Liver (tissue), 9 donors: ENCODE data around the gene TRAK1. TPM values are rescaled to one million over a fixed set of nuclear protein-coding genes. Genes with fewer than 3 reads are reported as not detected.

Experiments used
- DNase-seq: peaks from one replicate; pipeline ENCODE4 v3.0.0-alpha.2; 2017; ENCODE audit warnings: low spot score
- H3K27ac ChIP-seq, 2 donors: one replicate each; pipeline ENCODE4 v1.7.0; 2013; ENCODE audit warnings: inconsistent platforms in 2 of 2, low read length in 2 of 2, control low read depth in 1 of 2, low read depth in 1 of 2, mild to moderate bottlenecking in 1 of 2
- H3K27me3 ChIP-seq, 4 donors: one replicate each; pipeline versions ENCODE4 v1.6.1 to v1.7.0; 2013; ENCODE audit warnings: low read length in 3 of 4, inconsistent platforms in 1 of 4, mild to moderate bottlenecking in 1 of 4, moderate library complexity in 1 of 4; ENCODE audit not compliant: control insufficient read depth in 4 of 4, insufficient read depth in 4 of 4
- H3K36me3 ChIP-seq, 4 donors: one replicate each; pipeline versions ENCODE4 v1.6.1 to v1.7.0; 2013; ENCODE audit warnings: low read length in 3 of 4, mild to moderate bottlenecking in 3 of 4, low read depth in 1 of 4, moderate library complexity in 1 of 4; ENCODE audit not compliant: control insufficient read depth in 4 of 4, insufficient read depth in 3 of 4
- H3K4me1 ChIP-seq, 4 donors: one replicate each; pipeline versions ENCODE4 v1.6.1 to v1.7.0; 2013; ENCODE audit warnings: low read length in 3 of 4, mild to moderate bottlenecking in 3 of 4, moderate library complexity in 1 of 4; ENCODE audit not compliant: control insufficient read depth in 4 of 4, insufficient read depth in 4 of 4
- H3K4me3 ChIP-seq, 3 donors: one replicate each; pipeline versions ENCODE4 v1.6.1 to v1.7.0; 2013; ENCODE audit warnings: low read length in 3 of 3, control low read depth in 1 of 3, low read depth in 1 of 3, mild to moderate bottlenecking in 1 of 3
- H3K9ac ChIP-seq, 2 donors: one replicate each; pipeline ENCODE4 v1.7.0; 2013; ENCODE audit warnings: low read length in 2 of 2, mild to moderate bottlenecking in 2 of 2, moderate library complexity in 2 of 2, control low read depth in 1 of 2, low read depth in 1 of 2
- H3K9me3 ChIP-seq, 4 donors: one replicate each; pipeline versions ENCODE4 v1.6.1 to v1.7.0; 2013; ENCODE audit warnings: low read length in 3 of 4; ENCODE audit not compliant: control insufficient read depth in 4 of 4
- FOXA1 ChIP-seq: IDR thresholded peaks from 2 replicates; pipeline ENCODE4 v1.6.1; 2016; ENCODE audit warnings: antibody characterized with exemption
- FOXA2 ChIP-seq: IDR thresholded peaks from 2 replicates; pipeline ENCODE4 v1.6.1; 2016; ENCODE audit warnings: antibody characterized with exemption
- GABPA ChIP-seq, 2 donors: IDR thresholded peaks in 1 of 2; conservative IDR thresholded peaks in 1 of 2; 2 replicates each; pipeline ENCODE4 v1.6.1; 2016; ENCODE audit warnings: antibody characterized with exemption in 2 of 2, mild to moderate bottlenecking in 1 of 2, moderate library complexity in 1 of 2
- HNF4A ChIP-seq, 2 donors: conservative IDR thresholded peaks; 2 replicates each; pipeline ENCODE4 v1.6.1; 2016; ENCODE audit warnings: antibody characterized with exemption in 2 of 2, mild to moderate bottlenecking in 2 of 2
- HNF4G ChIP-seq: IDR thresholded peaks from 2 replicates; pipeline ENCODE4 v1.6.1; 2016; ENCODE audit warnings: antibody characterized with exemption
- JUND ChIP-seq, 2 donors: IDR thresholded peaks; 2 replicates each; pipeline ENCODE4 v1.6.1; 2016; ENCODE audit warnings: antibody characterized with exemption in 2 of 2
- NR2F2 ChIP-seq: IDR thresholded peaks from 2 replicates; pipeline ENCODE4 v1.6.1; 2016; ENCODE audit warnings: antibody characterized with exemption
- RAD21 ChIP-seq, 2 donors: IDR thresholded peaks; 2 replicates each; pipeline ENCODE4 v1.6.1; 2016; ENCODE audit warnings: antibody characterized with exemption in 2 of 2, mild to moderate bottlenecking in 2 of 2
- RXRA ChIP-seq, 2 donors: IDR thresholded peaks; 2 replicates each; pipeline ENCODE4 v1.6.1; 2017 to 2018; ENCODE audit warnings: antibody characterized with exemption in 2 of 2, mild to moderate bottlenecking in 1 of 2
- SP1 ChIP-seq: IDR thresholded peaks from 2 replicates; pipeline ENCODE4 v1.6.1; 2018; ENCODE audit warnings: antibody characterized with exemption, mild to moderate bottlenecking
- TAF1 ChIP-seq: conservative IDR thresholded peaks from 2 replicates; pipeline ENCODE4 v1.6.1; 2016; ENCODE audit warnings: antibody characterized with exemption, mild to moderate bottlenecking
- YY1 ChIP-seq: IDR thresholded peaks from 2 replicates; pipeline ENCODE4 v1.6.1; 2016; ENCODE audit warnings: antibody characterized with exemption, mild to moderate bottlenecking
- WGBS: extraction: QIAGEN DNeasy Blood & Tissue Kit; methylation state at CpG from one replicate; pipeline ENCODE4 v1.1.7; 2013; 5-methylcytosine and 5-hydroxymethylcytosine counted together
- polyA plus RNA-seq, 2 donors: library from polyadenylated mRNA; stranded (reverse) in 1 of 2; unstranded in 1 of 2; fragments of 200-250 nt in 1 of 2; fragments of >200 nt in 1 of 2; fragmentation: Nextera tagmentation in 1 of 2; extraction: Ambion mirVana in 1 of 2; gene quantifications; one replicate each; pipeline versions ENCODE4 v1.2.1 to v1.2.3, GENCODE V29; 2013 to 2015
- total RNA-seq, 2 donors: library from RNA; depleted of rRNA; stranded (reverse); fragments of >200 nt; gene quantifications; one replicate each; pipeline ENCODE4 v1.2.3, GENCODE V29; 2014
- TF ChIP-seq, protein P1 (sequence below): fragments of 150-350 bp; IDR thresholded peaks from 2 replicates; pipeline ENCODE4 v1.5.1; 2017; ENCODE audit warnings: improper control_type of control experiment, low read depth, low read length; ENCODE audit not compliant: missing input control
- TF ChIP-seq, protein P2 (sequence below): IDR thresholded peaks from 2 replicates; pipeline ENCODE4 v1.6.1; 2016; ENCODE audit warnings: antibody characterized with exemption
- TF ChIP-seq, protein P3 (sequence below): IDR thresholded peaks from 2 replicates; pipeline ENCODE4 v1.6.1; 2016; ENCODE audit warnings: antibody characterized with exemption
- donor health status: healthy.
- donor health status: healthy.
- donor health status: healthy.
- donor health status: healthy.
- donor health status: healthy.

The TRAK1 gene
- total and polyA plus RNA-seq, 4 donors = 3.4 to 21.7 (median 8.6) TPM

DNA sequence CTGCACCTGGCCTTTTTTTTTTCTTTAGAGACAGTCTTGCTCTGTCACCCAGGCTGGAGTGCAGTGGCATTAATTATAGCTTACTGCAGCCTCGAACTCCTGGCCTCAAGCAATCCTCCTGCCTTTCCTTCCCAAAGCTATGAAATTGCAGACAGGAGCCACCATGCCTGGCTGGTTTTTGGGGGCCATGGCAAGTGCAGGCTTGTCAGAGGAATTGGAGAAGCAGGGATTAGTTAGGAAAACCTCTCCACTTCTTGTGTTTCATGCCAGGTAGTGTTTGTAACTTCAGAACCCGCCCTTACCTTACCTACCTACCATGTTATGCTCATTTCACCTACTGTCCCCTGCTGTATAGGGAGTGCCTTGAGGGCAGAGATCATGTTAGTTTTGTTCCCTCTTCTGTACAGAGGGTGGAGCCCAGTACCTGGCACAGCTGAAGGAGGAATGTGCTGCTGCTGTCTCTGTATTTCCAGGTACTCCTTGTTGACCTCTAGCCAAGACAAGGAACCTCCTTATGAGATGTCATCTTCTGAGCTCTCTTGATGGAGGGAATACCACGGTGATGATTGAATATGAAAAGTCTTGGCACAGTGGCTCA, 43.8 kb downstream of the TRAK1 start:
- DNase-seq = no peak
- Histone ChIP-seq H3K36me3 (no peaks in the 10 kb centered on the region), H3K27me3 (no peaks in the 10 kb centered on the region), H3K9me3 (no peaks in the 10 kb centered on the region), H3K4me1 (peaks cover 5 to 17% (median 9%) of the 10 kb centered on the region in 4 donors), H3K4me3 (no peak overlapping the region), H3K27ac (no peak overlapping the region), H3K9ac (no peak overlapping the region)
- WGBS = 73% methylated on average over 3 of the region's 3 CpGs
- TF ChIP-seq HNF4A (conservative IDR thresholded peaks at IDR 0.05) = peak; percentile 51 to 64
- peak; percentile 58 to 70 for TF ChIP-seq RXRA (IDR thresholded peaks at IDR 0.05)
- TF ChIP-seq, protein P1, sequence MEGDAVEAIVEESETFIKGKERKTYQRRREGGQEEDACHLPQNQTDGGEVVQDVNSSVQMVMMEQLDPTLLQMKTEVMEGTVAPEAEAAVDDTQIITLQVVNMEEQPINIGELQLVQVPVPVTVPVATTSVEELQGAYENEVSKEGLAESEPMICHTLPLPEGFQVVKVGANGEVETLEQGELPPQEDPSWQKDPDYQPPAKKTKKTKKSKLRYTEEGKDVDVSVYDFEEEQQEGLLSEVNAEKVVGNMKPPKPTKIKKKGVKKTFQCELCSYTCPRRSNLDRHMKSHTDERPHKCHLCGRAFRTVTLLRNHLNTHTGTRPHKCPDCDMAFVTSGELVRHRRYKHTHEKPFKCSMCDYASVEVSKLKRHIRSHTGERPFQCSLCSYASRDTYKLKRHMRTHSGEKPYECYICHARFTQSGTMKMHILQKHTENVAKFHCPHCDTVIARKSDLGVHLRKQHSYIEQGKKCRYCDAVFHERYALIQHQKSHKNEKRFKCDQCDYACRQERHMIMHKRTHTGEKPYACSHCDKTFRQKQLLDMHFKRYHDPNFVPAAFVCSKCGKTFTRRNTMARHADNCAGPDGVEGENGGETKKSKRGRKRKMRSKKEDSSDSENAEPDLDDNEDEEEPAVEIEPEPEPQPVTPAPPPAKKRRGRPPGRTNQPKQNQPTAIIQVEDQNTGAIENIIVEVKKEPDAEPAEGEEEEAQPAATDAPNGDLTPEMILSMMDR = no peak
- peak; percentile 18 for TF ChIP-seq SP1
- no peak for TF ChIP-seq TAF1
- TF ChIP-seq FOXA1 = no peak
- TF ChIP-seq, protein P2, sequence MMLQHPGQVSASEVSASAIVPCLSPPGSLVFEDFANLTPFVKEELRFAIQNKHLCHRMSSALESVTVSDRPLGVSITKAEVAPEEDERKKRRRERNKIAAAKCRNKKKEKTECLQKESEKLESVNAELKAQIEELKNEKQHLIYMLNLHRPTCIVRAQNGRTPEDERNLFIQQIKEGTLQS = no peak

DNA sequence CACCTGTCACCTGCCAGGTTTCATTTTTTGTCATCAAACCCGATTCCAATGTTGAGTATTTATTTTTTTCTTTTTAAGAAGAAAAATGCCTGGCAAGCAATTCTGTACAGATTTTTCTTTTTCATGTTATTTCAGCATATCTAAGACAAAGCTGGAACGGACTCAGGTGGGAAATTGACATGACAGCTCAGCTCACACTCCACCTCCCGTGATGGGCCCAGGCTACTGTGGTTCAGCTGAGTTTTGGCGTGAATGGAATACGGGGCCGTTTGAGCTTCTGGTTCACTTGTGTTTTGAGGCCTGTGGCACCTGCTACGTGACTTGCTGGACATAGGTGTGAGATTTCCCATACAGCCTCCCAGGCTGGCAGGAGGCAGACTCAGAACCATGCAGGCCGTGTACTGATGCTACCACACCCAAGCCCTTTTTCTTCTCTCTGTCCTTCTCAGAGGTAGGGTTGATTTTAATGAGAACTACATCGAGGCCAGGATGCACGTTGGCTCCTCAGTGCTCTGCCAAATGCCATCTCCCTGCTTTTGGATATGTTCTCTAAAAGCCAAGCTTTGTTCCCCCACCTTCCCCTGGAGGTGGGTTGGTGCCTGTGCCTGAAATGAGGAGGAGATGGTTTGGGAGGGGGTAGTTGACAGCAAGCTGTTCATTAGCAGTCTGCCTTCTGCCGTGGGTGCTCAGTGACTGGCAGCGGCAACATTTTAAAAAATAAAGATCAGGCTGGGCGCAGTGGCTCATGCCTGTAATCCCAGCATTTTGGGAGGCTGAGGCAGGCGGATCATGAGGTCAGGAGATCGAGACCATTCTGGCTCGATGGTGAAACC, 48.7 kb downstream of the TRAK1 start:
- Histone ChIP-seq H3K36me3 (no peaks in the 10 kb centered on the region), H3K9me3 (no peaks in the 10 kb centered on the region), H3K27me3 (no peaks in the 10 kb centered on the region), H3K27ac (no peak overlapping the region), H3K4me3 (no peak overlapping the region), H3K4me1 (peaks cover 0 to 3% (median 2%) of the 10 kb centered on the region in 4 donors), H3K9ac (no peak overlapping the region)
- DNase-seq = no peak
- TF ChIP-seq SP1 (no peak), YY1 (no peak), HNF4G (no peak), FOXA1 (no peak), GABPA (IDR thresholded peaks at IDR 0.05 in 1 of 2, conservative IDR thresholded peaks at IDR 0.05 in 1 of 2) (no peak), NR2F2 (no peak), TAF1 (no peak)
- TF ChIP-seq, protein P3, sequence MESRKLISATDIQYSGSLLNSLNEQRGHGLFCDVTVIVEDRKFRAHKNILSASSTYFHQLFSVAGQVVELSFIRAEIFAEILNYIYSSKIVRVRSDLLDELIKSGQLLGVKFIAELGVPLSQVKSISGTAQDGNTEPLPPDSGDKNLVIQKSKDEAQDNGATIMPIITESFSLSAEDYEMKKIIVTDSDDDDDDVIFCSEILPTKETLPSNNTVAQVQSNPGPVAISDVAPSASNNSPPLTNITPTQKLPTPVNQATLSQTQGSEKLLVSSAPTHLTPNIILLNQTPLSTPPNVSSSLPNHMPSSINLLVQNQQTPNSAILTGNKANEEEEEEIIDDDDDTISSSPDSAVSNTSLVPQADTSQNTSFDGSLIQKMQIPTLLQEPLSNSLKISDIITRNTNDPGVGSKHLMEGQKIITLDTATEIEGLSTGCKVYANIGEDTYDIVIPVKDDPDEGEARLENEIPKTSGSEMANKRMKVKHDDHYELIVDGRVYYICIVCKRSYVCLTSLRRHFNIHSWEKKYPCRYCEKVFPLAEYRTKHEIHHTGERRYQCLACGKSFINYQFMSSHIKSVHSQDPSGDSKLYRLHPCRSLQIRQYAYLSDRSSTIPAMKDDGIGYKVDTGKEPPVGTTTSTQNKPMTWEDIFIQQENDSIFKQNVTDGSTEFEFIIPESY = no peak
- WGBS = 96% methylated on average over 16 of the region's 16 CpGs

DNA sequence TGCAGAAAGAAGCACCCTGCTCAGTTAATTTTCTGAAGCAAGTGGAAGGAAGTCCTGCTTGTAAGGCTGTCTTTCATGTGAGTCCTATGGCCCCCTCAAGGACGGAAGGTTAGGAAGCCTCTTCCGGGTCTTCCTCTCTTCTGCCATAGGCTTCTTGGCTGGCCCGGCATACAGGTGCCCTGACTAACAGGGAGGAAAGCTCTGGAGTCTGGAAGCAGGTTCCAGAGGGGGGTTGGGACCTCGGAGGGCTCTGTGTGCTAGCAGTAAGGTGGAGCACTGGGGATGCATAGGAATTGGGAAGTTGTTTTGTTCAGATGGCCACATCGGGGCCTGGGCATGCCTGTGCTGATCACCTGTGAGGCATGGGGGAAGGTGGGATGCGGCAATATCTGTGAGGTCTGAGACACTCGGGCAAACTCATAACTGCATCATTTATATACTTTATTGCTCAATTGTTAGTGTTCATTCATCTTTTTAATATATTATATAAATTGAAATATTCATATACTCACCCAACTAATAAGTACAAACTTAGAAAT, 49.6 kb downstream of the TRAK1 start:
- Histone ChIP-seq H3K9me3 (no peaks in the 10 kb centered on the region), H3K27me3 (no peaks in the 10 kb centered on the region), H3K9ac (no peak overlapping the region), H3K4me1 (no peaks in the 10 kb centered on the region), H3K27ac (no peak overlapping the region), H3K4me3 (no peak overlapping the region), H3K36me3 (no peaks in the 10 kb centered on the region)
- DNase-seq = no peak
- 93% methylated on average over 7 of the region's 7 CpGs for WGBS
- TF ChIP-seq RAD21 (IDR thresholded peaks at IDR 0.05) (no peak), TAF1 (no peak), RXRA (IDR thresholded peaks at IDR 0.05) (no peak), FOXA2 (no peak), HNF4G (no peak), HNF4A (conservative IDR thresholded peaks at IDR 0.05) (no peak), YY1 (no peak), JUND (IDR thresholded peaks at IDR 0.05) (no peak)
- TF ChIP-seq, protein P1 = no peak
- TF ChIP-seq, protein P3 = no peak
